Erythroblast (primary cell): ENCODE results near the gene CLCF1.

ENCODE experiments used
- GATA1 ChIP-seq: IDR thresholded peaks from 2 replicates; pipeline ENCODE4 v1.6.1; 2011; ENCODE audit warnings: low read depth, mild to moderate bottlenecking, control low read depth, low read length, moderate library complexity
- POLR2A ChIP-seq: IDR thresholded peaks from 2 replicates; pipeline ENCODE4 v1.6.1; 2011; ENCODE audit warnings: mild to moderate bottlenecking, low read length

- TF ChIP-seq POLR2A, result no peak
- TF ChIP-seq GATA1, result no peak
Observed at GRCh38 chr11:67349036-67349435, 24.4 kb downstream of the CLCF1 start.
